GM10847 (cell line): Measurements from ENCODE around the gene CRYGD.

Source experiments
- POLR2A ChIP-seq: IDR thresholded peaks from 2 replicates; pipeline ENCODE4 v1.6.1; 2011; ENCODE audit not compliant: insufficient read length; ENCODE audit errors: extremely low read depth

Gene CRYGD

GRCh38 chr2:208136716-208137094, 12.4 kb upstream of the CRYGD start:
- TF ChIP-seq POLR2A, result no peak

- no peak for TF ChIP-seq POLR2A
These were observed 11.7 kb upstream of the CRYGD start for GRCh38 chr2:208135794-208136715.

DNA sequence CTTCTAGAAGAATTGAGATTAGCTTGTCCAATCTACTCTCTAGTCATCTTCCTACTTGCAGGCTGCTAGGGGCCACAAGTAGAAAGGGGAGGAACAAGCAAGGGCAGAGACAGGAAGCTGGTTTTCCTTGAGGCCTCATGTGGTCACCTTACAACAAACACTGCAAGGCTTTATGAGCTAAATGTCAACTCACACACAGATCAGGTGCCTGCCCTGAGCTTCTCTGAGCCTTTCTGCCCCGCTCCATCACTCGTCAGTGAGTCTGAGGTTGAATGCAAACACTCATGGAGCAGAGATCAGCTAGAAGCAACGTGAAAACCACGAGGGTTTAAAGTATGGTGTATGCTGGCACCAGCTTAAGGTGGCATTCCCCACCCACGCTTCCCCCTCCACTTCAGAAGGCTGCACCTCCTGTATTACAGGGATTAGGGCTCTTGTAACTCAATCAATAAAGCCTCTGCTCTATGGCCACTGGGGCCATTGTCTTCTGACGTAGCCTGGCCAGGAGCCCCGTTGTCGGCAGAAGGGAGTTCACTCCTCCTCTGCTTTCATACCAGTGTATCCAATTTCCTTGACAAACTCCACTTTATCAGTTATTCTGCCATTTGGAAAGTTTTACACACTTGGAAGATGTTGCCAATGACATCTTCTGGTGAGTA, 10.7 kb upstream of the CRYGD start:
- no peak for TF ChIP-seq POLR2A

DNA sequence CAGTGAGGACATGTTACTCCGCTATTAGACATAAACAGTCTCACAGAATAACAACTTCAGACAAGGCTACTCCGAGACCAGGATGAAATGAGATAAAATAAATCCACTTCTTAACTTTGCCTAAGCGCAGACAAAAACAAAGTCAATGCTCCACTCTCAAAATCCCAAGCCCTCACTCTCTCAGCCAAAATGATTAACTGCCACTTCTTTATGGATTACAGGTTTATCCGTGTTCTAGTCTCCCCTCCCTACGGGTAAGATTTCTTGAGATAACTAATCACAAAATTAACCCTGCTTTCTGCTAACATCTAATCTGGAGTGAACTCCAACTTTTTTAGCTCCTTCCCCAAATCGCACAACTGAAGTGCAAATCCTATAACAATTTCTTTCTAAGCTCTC, 6.4 kb upstream of the CRYGD start:
- no peak for TF ChIP-seq POLR2A

- TF ChIP-seq POLR2A, result no peak
These were observed 5.7 kb upstream of the CRYGD start, which contains the start of gene CRYGC for GRCh38 chr2:208129744-208130711. Gene CRYGC, minus strand, starts transcription at chr2:208129828. Its CDS starts 36 bp downstream, at chr2:208129792.

DNA sequence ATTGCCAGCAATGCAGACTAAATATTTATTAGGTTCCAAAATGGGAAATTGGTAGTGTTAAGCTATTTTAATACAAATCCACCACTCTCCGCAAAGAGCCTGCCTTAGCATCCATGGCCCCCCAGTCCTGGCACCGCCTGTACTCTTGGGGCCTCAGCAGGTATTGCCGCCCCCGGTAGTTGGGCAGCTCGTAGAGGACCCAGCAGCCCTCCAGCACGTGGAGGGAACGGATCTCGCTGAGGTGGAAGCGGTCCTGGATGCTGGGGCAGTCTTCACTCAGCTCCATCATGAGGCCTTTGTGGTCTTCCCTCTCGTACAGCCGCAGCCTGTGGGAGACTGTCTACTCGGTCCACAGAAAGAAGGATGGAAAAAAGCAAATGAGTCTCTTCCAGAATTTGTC, 3.8 kb upstream of the CRYGD start:
- no peak for TF ChIP-seq POLR2A

GRCh38 chr2:208127090-208127489, 2.8 kb upstream of the CRYGD start:
- no peak for TF ChIP-seq POLR2A

- no peak for TF ChIP-seq POLR2A
These were observed 927 bp upstream of the CRYGD start for GRCh38 chr2:208125251-208125650.

GRCh38 chr2:208122248-208122647, 2.1 kb downstream of the CRYGD start:
- TF ChIP-seq POLR2A, result no peak

GRCh38 chr2:208118918-208119317, 5.4 kb downstream of the CRYGD start:
- no peak for TF ChIP-seq POLR2A

GRCh38 chr2:208112969-208113368, 11.4 kb downstream of the CRYGD start:
- no peak for TF ChIP-seq POLR2A

DNA sequence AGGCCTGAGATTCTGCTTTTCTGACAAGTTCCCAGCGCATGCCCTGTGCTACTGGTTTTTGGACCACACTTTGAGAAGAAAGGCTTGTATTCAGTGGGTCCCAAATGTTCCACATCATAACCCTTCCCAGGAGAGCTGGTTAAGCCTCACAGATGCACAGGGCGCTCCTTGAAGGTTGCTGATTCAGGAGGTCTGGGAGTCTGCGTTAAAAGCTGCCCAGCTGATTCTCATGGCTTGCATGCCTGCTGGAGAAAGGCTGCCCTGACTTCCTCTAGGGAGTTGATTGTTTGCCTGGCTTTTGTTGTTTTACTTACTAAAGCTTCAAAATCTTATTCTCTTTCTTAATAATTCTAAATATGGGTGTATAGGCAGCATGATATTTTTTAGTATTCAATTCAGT, 20.7 kb downstream of the CRYGD start:
- TF ChIP-seq POLR2A, result no peak

DNA sequence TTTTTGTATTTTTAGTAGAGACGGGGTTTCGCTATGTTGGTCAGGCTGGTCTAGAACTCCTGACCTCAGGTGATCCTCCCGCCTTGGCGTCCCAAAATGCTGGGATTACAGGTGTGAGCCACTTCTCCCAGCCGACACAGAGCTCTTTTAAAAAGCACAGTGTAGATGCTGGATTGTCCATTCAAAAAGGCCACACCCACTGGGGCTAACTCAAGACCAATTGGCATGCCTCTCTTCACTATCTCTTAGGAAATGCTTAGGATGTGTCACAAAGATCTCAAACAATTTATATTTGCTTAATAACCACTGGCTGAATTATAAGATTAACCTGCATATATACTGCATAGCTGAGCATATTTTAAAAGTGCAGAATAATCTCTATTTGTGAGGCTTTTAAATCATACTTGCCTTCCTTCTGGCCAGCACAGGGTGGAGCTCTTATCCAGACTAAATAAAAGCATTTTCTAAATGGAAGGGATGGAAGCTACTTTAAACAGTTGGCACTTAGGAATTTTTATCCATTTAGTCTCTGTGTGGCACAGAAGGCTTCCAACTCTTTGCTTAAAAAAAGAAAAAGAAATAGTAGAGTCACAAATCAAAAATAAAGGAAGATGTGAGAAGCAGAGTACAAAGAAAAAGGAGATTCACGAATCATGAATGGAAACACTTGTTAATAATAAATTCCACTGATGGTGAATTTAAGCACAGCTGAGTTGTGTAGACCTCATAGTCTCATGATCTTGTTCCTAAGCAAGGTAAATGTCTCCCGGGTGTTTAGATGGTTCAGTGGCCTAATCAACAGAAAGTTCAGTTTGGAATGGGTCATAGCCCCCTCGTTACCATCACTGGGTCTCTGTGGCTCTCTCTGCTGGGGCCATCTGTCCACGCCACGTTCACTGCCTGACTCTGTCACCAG, 22.4 kb downstream of the CRYGD start:
- no peak for TF ChIP-seq POLR2A
